HepG2 (cell line): ENCODE results near the gene ARG1. TPM values are rescaled to one million over a fixed set of nuclear protein-coding genes. Genes with fewer than 3 reads are reported as not detected.
A peak's percentile ranks its signal among the peaks of the same experiment; 100 is the strongest.

Experiments used
- ATF2 ChIP-seq: sonication (generic); formaldehyde crosslinking; IDR thresholded peaks from 2 replicates; pipeline ENCODE4 v1.4.0; 2020; ENCODE audit warnings: missing genetic modification reagents
- HCFC1 ChIP-seq: fragments of 150-350 bp; IDR thresholded peaks from 2 replicates; pipeline ENCODE4 v1.6.1; 2014; ENCODE audit warnings: low read depth, low read length
- HNF4A ChIP-seq: sonication (generic); formaldehyde crosslinking; IDR thresholded peaks from 2 replicates; pipeline ENCODE4 v1.4.0; 2020; ENCODE audit warnings: missing genetic modification reagents
- NFKBIZ ChIP-seq: IDR thresholded peaks from 2 replicates; pipeline ENCODE4 v1.6.1; 2018; ENCODE audit warnings: missing genetic modification reagents, missing compliant biosample characterization
- SNAPC4 ChIP-seq: sonication (generic); formaldehyde crosslinking; IDR thresholded peaks from 2 replicates; pipeline ENCODE4 v1.4.0; 2020; ENCODE audit warnings: mild to moderate bottlenecking, missing genetic modification reagents
- TEAD3 ChIP-seq: optimal IDR thresholded peaks from 2 replicates; pipeline ENCODE3; 2016; ENCODE audit warnings: borderline replicate concordance
- ZEB1 ChIP-seq: IDR thresholded peaks from 2 replicates; pipeline ENCODE4 v1.6.1; 2012; ENCODE audit warnings: mild to moderate bottlenecking, low read depth, inconsistent platforms; ENCODE audit not compliant: insufficient replicate concordance
- ZNF280B ChIP-seq: sonication (generic); formaldehyde crosslinking; IDR thresholded peaks from 2 replicates; pipeline ENCODE4 v1.5.0; 2020; ENCODE audit warnings: missing genetic modification reagents, mild to moderate bottlenecking, borderline replicate concordance
- ZNF354B ChIP-seq: sonication (generic); formaldehyde crosslinking; IDR thresholded peaks from 2 replicates; pipeline ENCODE4 v1.8.0; 2022; ENCODE audit warnings: mild to moderate bottlenecking, missing genetic modification reagents
- ZNF513 ChIP-seq: sonication (generic); formaldehyde crosslinking; conservative IDR thresholded peaks from 2 replicates; pipeline ENCODE4 v1.5.0; 2020; ENCODE audit warnings: missing genetic modification reagents
- ZNF614 ChIP-seq: IDR thresholded peaks from 2 replicates; pipeline ENCODE4 v1.6.1; 2018; ENCODE audit warnings: missing biosample characterization, missing genetic modification reagents, inconsistent platforms, borderline replicate concordance
- ZNF737 ChIP-seq: sonication (generic); formaldehyde crosslinking; IDR thresholded peaks from 2 replicates; pipeline ENCODE4 v1.5.0; 2020; ENCODE audit warnings: missing genetic modification reagents, mild to moderate bottlenecking, borderline replicate concordance
- ZNF773 ChIP-seq: sonication (generic); formaldehyde crosslinking; IDR thresholded peaks from 2 replicates; pipeline ENCODE4 v1.4.0; 2020; ENCODE audit warnings: missing genetic modification reagents, borderline replicate concordance
- ZNF777 ChIP-seq: sonication (generic); formaldehyde crosslinking; IDR thresholded peaks from 2 replicates; pipeline ENCODE4 v1.4.0; 2020; ENCODE audit warnings: missing genetic modification reagents
- polyA plus RNA-seq, 8 experiments: library from polyadenylated mRNA; depleted of rRNA in 3 of 8; stranded (reverse) in 7 of 8; unstranded in 1 of 8; fragments of >200 nt; fragmentation: Illumina TruSeq in 4 of 8; extraction: Trizol in 4 of 8; gene quantifications; 2 replicates each; pipeline versions ENCODE4 v1.2.1 to v1.2.3, GENCODE V29; 2011 to 2016; ENCODE audit warnings: low read depth in 4 of 8, missing spikeins in 1 of 8, mixed read lengths in 1 of 8; ENCODE audit not compliant: insufficient read depth in 1 of 8
- total RNA-seq, 5 experiments: library from RNA; depleted of rRNA; stranded (reverse); fragments of >200 nt; fragmentation: Illumina TruSeq; extraction: Trizol; gene quantifications; 2 replicates each; pipeline ENCODE4 v1.2.3, GENCODE V29; 2016; ENCODE audit warnings: low read depth in 1 of 5

ARG1 gene
- total and polyA plus RNA-seq, 2 of the 13 experiments (the other 11 are each of a cell fraction or from before 2014, with no cell fraction given): 2.2 to 11.2 TPM

GRCh38 chr6:131627724-131628682 is 55.0 kb downstream of the ARG1 start, which contains the start of gene MED23 (continued):
- TF ChIP-seq SNAPC4 (CRISPR knock-in tag) (peak; percentile 98), HCFC1 (peak; percentile 95), TEAD3 (peak; percentile 92), ZNF777 (CRISPR knock-in tag) (0 out of 2 replicates have a peak, but pooled peaks have one; percentile 60), ZNF280B (peak; percentile 99), HNF4A (peak; percentile 80), ZNF773 (CRISPR knock-in tag) (peak; percentile 98), ZNF614 (peak; percentile 99), ZEB1 (peak; percentile 98), ATF2 (peak; percentile 99), ZNF513 (CRISPR knock-in tag) (no peak; the same call in 1 of the 2 replicates), ZNF737 (CRISPR knock-in tag) (no peak; the same call in 1 of the 2 replicates), NFKBIZ (CRISPR knock-in tag) (peak; percentile 97; the same call in 1 of the 2 replicates), ZNF354B (CRISPR knock-in tag) (peak; percentile 96)
